GM10248 (cell line): Measurements from ENCODE around the gene CCDC33.

Source experiments
- CTCF ChIA-PET: fragments of 300-600 bp; sonication (Branson Sonifier 250); formaldehyde crosslinking; extraction: SDS; loops from one replicate; lab custom pipeline; 2021; ENCODE audit warnings: antibody characterized with exemption; lab: Yijun Ruan, JAX
- POLR2A ChIA-PET: fragments of 350-650 bp; sonication (Branson Sonifier 250); formaldehyde crosslinking; extraction: SDS; loops from one replicate; lab custom pipeline; 2020; ENCODE audit warnings: antibody characterized with exemption; lab: Yijun Ruan, JAX
- DNase-seq: peaks from one replicate; pipeline ENCODE4 v3.0.0; 2012; ENCODE audit errors: extremely low spot score
- CTCF ChIP-seq: IDR thresholded peaks from 2 replicates; pipeline ENCODE4 v1.5.1; 2012; ENCODE audit warnings: mild to moderate bottlenecking, low read depth; ENCODE audit errors: extremely low read depth, missing control alignments, control extremely low read depth

CCDC33 gene

GRCh38 chr15:74334127-74334526 lies 98.0 kb downstream of the CCDC33 start:
- no peak for TF ChIP-seq CTCF
- ChIA-PET POLR2A (no interaction called here), CTCF (interaction anchor here (9.0 kb wide), 1 partner anchor 13 kb away, joined by 60 read pairs; no protein-coding TSS in a partner anchor)
- no peak for DNase-seq

- no peak for TF ChIP-seq CTCF
- CTCF ChIA-PET, result interaction anchor here (9.0 kb wide), 1 partner anchor 14 kb away, joined by 60 read pairs; no protein-coding TSS in a partner anchor
- POLR2A ChIA-PET, result no interaction called here
- DNase-seq, result no peak
Observed at GRCh38 chr15:74335396-74335795, 99.3 kb downstream of the CCDC33 start.

- DNase-seq, result no peak
- ChIA-PET CTCF (interaction anchor here (9.0 kb wide), 1 partner anchor 15 kb away, joined by 60 read pairs; no protein-coding TSS in a partner anchor), POLR2A (no interaction called here)
- TF ChIP-seq CTCF, result no peak
Observed at GRCh38 chr15:74336061-74337005, 100.2 kb downstream of the CCDC33 start.

GRCh38 chr15:74337146-74337545 lies 101.0 kb downstream of the CCDC33 start:
- DNase-seq, result no peak
- TF ChIP-seq CTCF, result no peak
- POLR2A ChIA-PET, result no interaction called here
- CTCF ChIA-PET, result interaction anchor here (1.4 to 9.0 kb wide), 2 partner anchors 16 kb away, joined by 3 to 60 read pairs; no protein-coding TSS in a partner anchor

GRCh38 chr15:74337607-74338211 lies 101.6 kb downstream of the CCDC33 start:
- no peak for TF ChIP-seq CTCF
- ChIA-PET POLR2A (no interaction called here), CTCF (interaction anchor here (1.3 to 1.4 kb wide), 2 partner anchors 8 to 17 kb away, joined by 3 read pairs; no protein-coding TSS in a partner anchor)
- no peak for DNase-seq

- DNase-seq, result no peak
- no peak for TF ChIP-seq CTCF
- POLR2A ChIA-PET, result no interaction called here
- CTCF ChIA-PET, result interaction anchor here (1.3 to 1.4 kb wide), 2 partner anchors 9 to 18 kb away, joined by 3 read pairs; no protein-coding TSS in a partner anchor
Observed at GRCh38 chr15:74338676-74339075, 102.5 kb downstream of the CCDC33 start.
